K562 (cell line): Measurements from ENCODE around the gene CAMK2G. TPM values are rescaled to one million over a fixed set of nuclear protein-coding genes. Genes with fewer than 3 reads are reported as not detected.

Experiments
- C11orf30 ChIP-seq: fragments of 450-650 bp; IDR thresholded peaks from 2 replicates; pipeline ENCODE4 v1.6.1; 2016; ENCODE audit warnings: low read depth, mild to moderate bottlenecking
- HNRNPL ChIP-seq: fragments of 200-400 bp; formaldehyde crosslinking; IDR thresholded peaks from 2 replicates; pipeline ENCODE4 v1.6.1; 2017; ENCODE audit warnings: low read depth, mild to moderate bottlenecking, low read length
- MAZ ChIP-seq, 2 experiments: fragments of 450-650 bp in 1 of 2; sonication (generic) in 1 of 2; formaldehyde crosslinking; IDR thresholded peaks in 1 of 2; conservative IDR thresholded peaks in 1 of 2; 2 replicates each; pipeline versions ENCODE4 v1.4.0 to v1.5.0; 2020; ENCODE audit warnings: mild to moderate bottlenecking in 1 of 2, missing genetic modification reagents in 1 of 2
- NR1H2 ChIP-seq: sonication (generic); formaldehyde crosslinking; IDR thresholded peaks from 2 replicates; pipeline ENCODE4 v1.4.0; 2020; ENCODE audit warnings: mild to moderate bottlenecking, missing genetic modification reagents
- RB1 ChIP-seq: fragments of 450-650 bp; IDR thresholded peaks from 2 replicates; pipeline ENCODE4 v1.6.1; 2017; ENCODE audit warnings: low read depth, mild to moderate bottlenecking
- RFX7 ChIP-seq: fragments of 250-450 bp; sonication (Bioruptor Pico); IDR thresholded peaks from 2 replicates; pipeline ENCODE4 v1.5.1; 2021; ENCODE audit warnings: mild to moderate bottlenecking
- SRF ChIP-seq, 2 experiments: fragments of 250-450, 450-650 bp in 1 of 2; sonication (Bioruptor Pico) in 1 of 2; sonication (generic) in 1 of 2; formaldehyde crosslinking; IDR thresholded peaks; 2 replicates each; pipeline versions ENCODE4 v1.5.0 to v1.5.1; 2020 to 2022; ENCODE audit warnings: mild to moderate bottlenecking in 1 of 2, missing genetic modification reagents in 1 of 2
- TOE1 ChIP-seq, 2 experiments: fragments of 450-650 bp in 1 of 2; sonication (generic) in 1 of 2; formaldehyde crosslinking in 1 of 2; IDR thresholded peaks; 2 replicates each; pipeline versions ENCODE4 v1.7.1 to v1.8.0; 2016 to 2022; ENCODE audit warnings: borderline replicate concordance in 2 of 2, mild to moderate bottlenecking in 2 of 2, antibody characterized with exemption in 1 of 2, inconsistent platforms in 1 of 2, low read depth in 1 of 2, missing genetic modification reagents in 1 of 2, moderate library complexity in 1 of 2
- ZNF507 ChIP-seq: conservative IDR thresholded peaks from 2 replicates; pipeline ENCODE4 v1.6.1; 2017; ENCODE audit warnings: missing genetic modification characterization, missing compliant biosample characterization
- ZNF561 ChIP-seq: fragments of 450-650 bp; formaldehyde crosslinking; conservative IDR thresholded peaks from 2 replicates; pipeline ENCODE4 v1.4.0; 2020; ENCODE audit warnings: mild to moderate bottlenecking, moderate library complexity
- polyA plus RNA-seq, 8 experiments: library from polyadenylated mRNA; depleted of rRNA in 4 of 8; stranded (reverse) in 5 of 8; unstranded in 3 of 8; fragments of >200 nt; fragmentation: Nextera tagmentation in 2 of 8; fragmentation: Illumina TruSeq in 1 of 8; extraction: Ambion mirVana in 2 of 8; extraction: Trizol in 1 of 8; gene quantifications; 2 replicates each; pipeline versions ENCODE4 v1.2.1 to v1.2.3, GENCODE V29; 2011 to 2014; ENCODE audit warnings: inconsistent platforms in 1 of 8, missing spikeins in 1 of 8
- total RNA-seq, 7 experiments: library from RNA; depleted of rRNA in 6 of 7; stranded (reverse); fragments of >200 nt in 6 of 7; fragmentation: Illumina TruSeq in 2 of 7; extraction: Trizol in 2 of 7; gene quantifications; 2 replicates each; pipeline versions ENCODE4 v1.2.1 to v1.2.3, GENCODE V29; 2011 to 2021; ENCODE audit warnings: low replicate concordance in 1 of 7
- TF ChIP-seq, protein P1 (sequence below), 2 experiments: IDR thresholded peaks; 2 replicates each; pipeline ENCODE4 v1.6.1; 2012; ENCODE audit warnings: improper control_type of control experiment in 2 of 2, low read depth in 2 of 2, low read length in 2 of 2, borderline replicate concordance in 1 of 2
- TF ChIP-seq, protein P2 (sequence below): sonication (generic); formaldehyde crosslinking; IDR thresholded peaks from 2 replicates; pipeline ENCODE4 v1.8.1; 2022; ENCODE audit warnings: missing genetic modification reagents
- TF ChIP-seq, protein P3 (sequence below): IDR thresholded peaks from 3 replicates; pipeline ENCODE4 v1.6.1; 2011; ENCODE audit warnings: borderline replicate concordance, mild to moderate bottlenecking; ENCODE audit not compliant: insufficient read length, insufficient read depth
- TF ChIP-seq, protein P4 (sequence below): fragments of 250-450 bp; sonication (Bioruptor Pico); IDR thresholded peaks from 2 replicates; pipeline ENCODE4 v1.8.0; 2021; ENCODE audit warnings: moderate library complexity, mild to moderate bottlenecking, inconsistent platforms
- TF ChIP-seq, protein P5 (sequence below), 2 experiments: fragments of 450-650 bp; IDR thresholded peaks; 2 replicates each; pipeline ENCODE4 v1.6.1; 2018; ENCODE audit warnings: mild to moderate bottlenecking in 2 of 2, low read depth in 1 of 2; ENCODE audit not compliant: partially characterized antibody in 2 of 2

The CAMK2G gene
- total and polyA plus RNA-seq, 9 of the 15 experiments (the other 6 are each of a cell fraction or from before 2014, with no cell fraction given) = 9.0 to 37.9 (median 32.6) TPM

DNA sequence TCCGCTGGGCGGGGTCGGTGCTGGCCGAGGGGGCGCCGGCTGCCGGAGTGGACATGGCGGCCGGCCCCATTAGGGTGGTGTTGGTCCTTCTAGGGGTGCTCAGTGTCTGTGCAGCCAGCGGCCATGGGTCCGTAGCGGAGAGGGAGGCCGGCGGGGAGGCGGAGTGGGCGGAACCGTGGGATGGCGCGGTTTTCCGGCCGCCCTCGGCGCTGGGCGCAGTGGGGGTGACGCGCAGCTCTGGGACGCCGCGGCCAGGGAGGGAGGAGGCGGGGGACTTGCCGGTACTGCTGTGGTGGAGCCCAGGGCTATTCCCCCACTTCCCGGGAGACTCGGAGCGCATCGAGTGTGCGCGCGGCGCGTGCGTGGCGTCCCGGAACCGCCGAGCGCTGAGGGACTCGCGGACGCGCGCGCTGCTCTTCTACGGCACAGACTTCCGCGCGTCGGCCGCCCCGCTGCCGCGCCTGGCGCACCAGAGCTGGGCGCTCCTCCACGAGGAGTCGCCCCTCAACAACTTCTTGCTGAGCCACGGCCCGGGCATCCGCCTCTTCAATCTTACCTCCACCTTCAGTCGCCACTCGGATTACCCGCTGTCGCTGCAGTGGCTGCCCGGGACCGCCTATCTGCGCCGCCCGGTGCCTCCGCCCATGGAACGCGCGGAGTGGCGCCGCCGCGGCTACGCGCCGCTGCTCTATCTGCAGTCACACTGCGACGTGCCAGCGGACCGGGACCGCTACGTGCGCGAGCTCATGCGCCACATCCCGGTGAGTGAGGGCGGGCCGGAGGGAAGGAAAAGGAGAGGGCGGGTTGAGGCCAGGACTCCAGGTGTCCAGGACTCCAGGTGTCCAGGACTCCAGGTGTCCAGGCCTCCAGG, 101.8 kb downstream of the CAMK2G start (continued):
- TF ChIP-seq, protein P1, sequence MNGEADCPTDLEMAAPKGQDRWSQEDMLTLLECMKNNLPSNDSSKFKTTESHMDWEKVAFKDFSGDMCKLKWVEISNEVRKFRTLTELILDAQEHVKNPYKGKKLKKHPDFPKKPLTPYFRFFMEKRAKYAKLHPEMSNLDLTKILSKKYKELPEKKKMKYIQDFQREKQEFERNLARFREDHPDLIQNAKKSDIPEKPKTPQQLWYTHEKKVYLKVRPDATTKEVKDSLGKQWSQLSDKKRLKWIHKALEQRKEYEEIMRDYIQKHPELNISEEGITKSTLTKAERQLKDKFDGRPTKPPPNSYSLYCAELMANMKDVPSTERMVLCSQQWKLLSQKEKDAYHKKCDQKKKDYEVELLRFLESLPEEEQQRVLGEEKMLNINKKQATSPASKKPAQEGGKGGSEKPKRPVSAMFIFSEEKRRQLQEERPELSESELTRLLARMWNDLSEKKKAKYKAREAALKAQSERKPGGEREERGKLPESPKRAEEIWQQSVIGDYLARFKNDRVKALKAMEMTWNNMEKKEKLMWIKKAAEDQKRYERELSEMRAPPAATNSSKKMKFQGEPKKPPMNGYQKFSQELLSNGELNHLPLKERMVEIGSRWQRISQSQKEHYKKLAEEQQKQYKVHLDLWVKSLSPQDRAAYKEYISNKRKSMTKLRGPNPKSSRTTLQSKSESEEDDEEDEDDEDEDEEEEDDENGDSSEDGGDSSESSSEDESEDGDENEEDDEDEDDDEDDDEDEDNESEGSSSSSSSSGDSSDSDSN (IDR thresholded peaks at IDR 0.05; ENCODE audit: borderline replicate concordance in 1 of 2, low read depth in 2 of 2, low read length in 2 of 2) = peak; percentile 4 to 79; a peak in 2 of 4 replicates
- peak; percentile 70; the same call in 1 of the 2 replicates for TF ChIP-seq RFX7 (CRISPR knock-in tag)
- TF ChIP-seq, protein P2, sequence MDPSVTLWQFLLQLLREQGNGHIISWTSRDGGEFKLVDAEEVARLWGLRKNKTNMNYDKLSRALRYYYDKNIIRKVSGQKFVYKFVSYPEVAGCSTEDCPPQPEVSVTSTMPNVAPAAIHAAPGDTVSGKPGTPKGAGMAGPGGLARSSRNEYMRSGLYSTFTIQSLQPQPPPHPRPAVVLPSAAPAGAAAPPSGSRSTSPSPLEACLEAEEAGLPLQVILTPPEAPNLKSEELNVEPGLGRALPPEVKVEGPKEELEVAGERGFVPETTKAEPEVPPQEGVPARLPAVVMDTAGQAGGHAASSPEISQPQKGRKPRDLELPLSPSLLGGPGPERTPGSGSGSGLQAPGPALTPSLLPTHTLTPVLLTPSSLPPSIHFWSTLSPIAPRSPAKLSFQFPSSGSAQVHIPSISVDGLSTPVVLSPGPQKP (CRISPR knock-in tag) = no peak
- peak; percentile 87 for TF ChIP-seq RB1
- peak; percentile 86 for TF ChIP-seq C11orf30
- no peak; the same call in 1 of the 2 replicates for TF ChIP-seq TOE1 (IDR thresholded peaks at IDR 0.05; ENCODE audit: borderline replicate concordance)
- no peak; the same call in 1 of the 2 replicates for TF ChIP-seq TOE1 (CRISPR knock-in tag; IDR thresholded peaks at IDR 0.05; ENCODE audit: borderline replicate concordance, low read depth)
- TF ChIP-seq, protein P3, sequence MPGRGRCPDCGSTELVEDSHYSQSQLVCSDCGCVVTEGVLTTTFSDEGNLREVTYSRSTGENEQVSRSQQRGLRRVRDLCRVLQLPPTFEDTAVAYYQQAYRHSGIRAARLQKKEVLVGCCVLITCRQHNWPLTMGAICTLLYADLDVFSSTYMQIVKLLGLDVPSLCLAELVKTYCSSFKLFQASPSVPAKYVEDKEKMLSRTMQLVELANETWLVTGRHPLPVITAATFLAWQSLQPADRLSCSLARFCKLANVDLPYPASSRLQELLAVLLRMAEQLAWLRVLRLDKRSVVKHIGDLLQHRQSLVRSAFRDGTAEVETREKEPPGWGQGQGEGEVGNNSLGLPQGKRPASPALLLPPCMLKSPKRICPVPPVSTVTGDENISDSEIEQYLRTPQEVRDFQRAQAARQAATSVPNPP = no peak
- TF ChIP-seq, protein P4, sequence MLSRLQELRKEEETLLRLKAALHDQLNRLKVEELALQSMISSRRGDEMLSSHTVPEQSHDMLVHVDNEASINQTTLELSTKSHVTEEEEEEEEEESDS (CRISPR knock-in tag) = no peak
- peak; percentile 70; the same call in 1 of the 2 replicates for TF ChIP-seq HNRNPL
- peak; percentile 90 to 98 for TF ChIP-seq MAZ (CRISPR knock-in tag; conservative IDR thresholded peaks at IDR 0.05 in 1 of 2, IDR thresholded peaks at IDR 0.05 in 1 of 2)
- peak in 1 of 2 experiments; percentile 17; a peak in 1 of 4 replicates for TF ChIP-seq SRF (CRISPR knock-in tag; IDR thresholded peaks at IDR 0.05)
- TF ChIP-seq NR1H2 = no peak
- TF ChIP-seq, protein P5, sequence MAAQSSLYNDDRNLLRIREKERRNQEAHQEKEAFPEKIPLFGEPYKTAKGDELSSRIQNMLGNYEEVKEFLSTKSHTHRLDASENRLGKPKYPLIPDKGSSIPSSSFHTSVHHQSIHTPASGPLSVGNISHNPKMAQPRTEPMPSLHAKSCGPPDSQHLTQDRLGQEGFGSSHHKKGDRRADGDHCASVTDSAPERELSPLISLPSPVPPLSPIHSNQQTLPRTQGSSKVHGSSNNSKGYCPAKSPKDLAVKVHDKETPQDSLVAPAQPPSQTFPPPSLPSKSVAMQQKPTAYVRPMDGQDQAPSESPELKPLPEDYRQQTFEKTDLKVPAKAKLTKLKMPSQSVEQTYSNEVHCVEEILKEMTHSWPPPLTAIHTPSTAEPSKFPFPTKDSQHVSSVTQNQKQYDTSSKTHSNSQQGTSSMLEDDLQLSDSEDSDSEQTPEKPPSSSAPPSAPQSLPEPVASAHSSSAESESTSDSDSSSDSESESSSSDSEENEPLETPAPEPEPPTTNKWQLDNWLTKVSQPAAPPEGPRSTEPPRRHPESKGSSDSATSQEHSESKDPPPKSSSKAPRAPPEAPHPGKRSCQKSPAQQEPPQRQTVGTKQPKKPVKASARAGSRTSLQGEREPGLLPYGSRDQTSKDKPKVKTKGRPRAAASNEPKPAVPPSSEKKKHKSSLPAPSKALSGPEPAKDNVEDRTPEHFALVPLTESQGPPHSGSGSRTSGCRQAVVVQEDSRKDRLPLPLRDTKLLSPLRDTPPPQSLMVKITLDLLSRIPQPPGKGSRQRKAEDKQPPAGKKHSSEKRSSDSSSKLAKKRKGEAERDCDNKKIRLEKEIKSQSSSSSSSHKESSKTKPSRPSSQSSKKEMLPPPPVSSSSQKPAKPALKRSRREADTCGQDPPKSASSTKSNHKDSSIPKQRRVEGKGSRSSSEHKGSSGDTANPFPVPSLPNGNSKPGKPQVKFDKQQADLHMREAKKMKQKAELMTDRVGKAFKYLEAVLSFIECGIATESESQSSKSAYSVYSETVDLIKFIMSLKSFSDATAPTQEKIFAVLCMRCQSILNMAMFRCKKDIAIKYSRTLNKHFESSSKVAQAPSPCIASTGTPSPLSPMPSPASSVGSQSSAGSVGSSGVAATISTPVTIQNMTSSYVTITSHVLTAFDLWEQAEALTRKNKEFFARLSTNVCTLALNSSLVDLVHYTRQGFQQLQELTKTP (IDR thresholded peaks at IDR 0.05; ENCODE audit: low read depth in 1 of 2, partially characterized antibody in 2 of 2) = no peak
- TF ChIP-seq ZNF507 (tag) = no peak
- TF ChIP-seq ZNF561 (CRISPR knock-in tag) = peak; percentile 42; the same call in 1 of the 2 replicates
